Panc1 (cell line): ENCODE measurements around the gene CCDC197.

Source experiments
- CTCF ChIP-seq: fragments of 450-650 bp; IDR thresholded peaks from 2 replicates; pipeline ENCODE4 v1.5.1; 2017; ENCODE audit warnings: mild to moderate bottlenecking
- POLR2AphosphoS5 ChIP-seq: IDR thresholded peaks from 2 replicates; pipeline ENCODE4 v1.6.1; 2012; ENCODE audit warnings: mild to moderate bottlenecking, low read depth, low read length, moderate library complexity
- REST ChIP-seq, 2 experiments: IDR thresholded peaks; 2 replicates each; pipeline ENCODE4 v1.6.1; 2011 to 2012; ENCODE audit warnings: low read depth in 2 of 2, control low read depth in 1 of 2, low read length in 1 of 2, mild to moderate bottlenecking in 1 of 2, moderate library complexity in 1 of 2; ENCODE audit not compliant: insufficient read depth in 1 of 2

GRCh38 chr14:94045101-94045500 lies 48.0 kb downstream of the CCDC197 start:
- TF ChIP-seq CTCF = no peak
- no peak for TF ChIP-seq POLR2AphosphoS5
- no peak for TF ChIP-seq REST (IDR thresholded peaks at IDR 0.05; ENCODE audit: insufficient read depth in 1 of 2, low read depth in 2 of 2, low read length in 1 of 2)
